ENCODE measurements around the gene DPF3.

Gene DPF3

DNA sequence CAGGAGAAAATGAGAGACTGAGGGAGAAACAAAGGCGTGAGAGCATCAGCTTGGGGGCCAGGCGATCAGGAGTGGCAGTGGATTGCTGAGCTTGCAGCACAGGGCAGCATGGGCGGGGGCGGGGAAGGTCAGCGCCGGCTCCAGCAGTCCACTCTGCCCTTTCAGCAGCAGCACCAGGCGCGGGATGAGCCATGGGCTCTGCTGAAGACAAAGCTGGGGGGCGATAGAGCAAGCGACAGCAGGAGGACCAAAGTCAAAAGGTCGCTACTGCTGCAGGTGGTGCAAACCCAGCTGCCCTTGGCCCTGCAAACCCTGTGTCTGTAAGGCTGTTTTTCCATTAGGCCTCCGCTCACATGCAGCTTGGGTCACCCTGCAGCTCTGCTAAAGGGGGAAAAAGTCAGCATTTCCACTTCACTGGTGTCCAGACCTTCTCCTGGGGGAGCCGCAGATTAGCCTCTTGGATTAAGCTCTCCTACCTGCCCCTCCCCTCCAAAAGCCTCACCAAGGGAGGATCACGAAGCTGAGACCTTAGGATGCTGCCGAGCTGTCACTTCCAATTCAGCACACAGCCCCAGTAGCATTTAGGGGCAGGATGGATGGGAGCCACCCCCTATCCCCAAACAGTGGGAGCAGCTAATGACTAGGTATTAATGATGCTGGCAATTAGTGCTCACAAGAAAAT, 204.8 kb downstream of the DPF3 start:
- TF ChIP-seq EGR1 (IDR thresholded peaks at IDR 0.05) (no peak), TCF12 (IDR thresholded peaks at IDR 0.05; ENCODE audit: low read depth) (no peak), CREB1 (IDR thresholded peaks at IDR 0.05; ENCODE audit: low read depth) (no peak), TAF1 (IDR thresholded peaks at IDR 0.05; ENCODE audit: low read depth) (no peak), ZBTB7A (IDR thresholded peaks at IDR 0.05; ENCODE audit: low read depth) (no peak), CEBPB (IDR thresholded peaks at IDR 0.05) (no peak), TEAD4 (IDR thresholded peaks at IDR 0.05) (no peak), YY1 (IDR thresholded peaks at IDR 0.05; ENCODE audit: low read depth) (no peak), EP300 (IDR thresholded peaks at IDR 0.05; ENCODE audit: borderline replicate concordance) (no peak), FOXM1 (IDR thresholded peaks at IDR 0.05; ENCODE audit: borderline replicate concordance, low read depth) (no peak), RAD21 (IDR thresholded peaks at IDR 0.05; ENCODE audit: low read depth) (no peak), NFIC (IDR thresholded peaks at IDR 0.05) (no peak)
- TF ChIP-seq, protein P1, sequence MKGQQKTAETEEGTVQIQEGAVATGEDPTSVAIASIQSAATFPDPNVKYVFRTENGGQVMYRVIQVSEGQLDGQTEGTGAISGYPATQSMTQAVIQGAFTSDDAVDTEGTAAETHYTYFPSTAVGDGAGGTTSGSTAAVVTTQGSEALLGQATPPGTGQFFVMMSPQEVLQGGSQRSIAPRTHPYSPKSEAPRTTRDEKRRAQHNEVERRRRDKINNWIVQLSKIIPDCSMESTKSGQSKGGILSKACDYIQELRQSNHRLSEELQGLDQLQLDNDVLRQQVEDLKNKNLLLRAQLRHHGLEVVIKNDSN (IDR thresholded peaks at IDR 0.05) = no peak
- TF ChIP-seq, protein P2, sequence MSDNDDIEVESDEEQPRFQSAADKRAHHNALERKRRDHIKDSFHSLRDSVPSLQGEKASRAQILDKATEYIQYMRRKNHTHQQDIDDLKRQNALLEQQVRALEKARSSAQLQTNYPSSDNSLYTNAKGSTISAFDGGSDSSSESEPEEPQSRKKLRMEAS (IDR thresholded peaks at IDR 0.05) = no peak
- TF ChIP-seq, protein P3, sequence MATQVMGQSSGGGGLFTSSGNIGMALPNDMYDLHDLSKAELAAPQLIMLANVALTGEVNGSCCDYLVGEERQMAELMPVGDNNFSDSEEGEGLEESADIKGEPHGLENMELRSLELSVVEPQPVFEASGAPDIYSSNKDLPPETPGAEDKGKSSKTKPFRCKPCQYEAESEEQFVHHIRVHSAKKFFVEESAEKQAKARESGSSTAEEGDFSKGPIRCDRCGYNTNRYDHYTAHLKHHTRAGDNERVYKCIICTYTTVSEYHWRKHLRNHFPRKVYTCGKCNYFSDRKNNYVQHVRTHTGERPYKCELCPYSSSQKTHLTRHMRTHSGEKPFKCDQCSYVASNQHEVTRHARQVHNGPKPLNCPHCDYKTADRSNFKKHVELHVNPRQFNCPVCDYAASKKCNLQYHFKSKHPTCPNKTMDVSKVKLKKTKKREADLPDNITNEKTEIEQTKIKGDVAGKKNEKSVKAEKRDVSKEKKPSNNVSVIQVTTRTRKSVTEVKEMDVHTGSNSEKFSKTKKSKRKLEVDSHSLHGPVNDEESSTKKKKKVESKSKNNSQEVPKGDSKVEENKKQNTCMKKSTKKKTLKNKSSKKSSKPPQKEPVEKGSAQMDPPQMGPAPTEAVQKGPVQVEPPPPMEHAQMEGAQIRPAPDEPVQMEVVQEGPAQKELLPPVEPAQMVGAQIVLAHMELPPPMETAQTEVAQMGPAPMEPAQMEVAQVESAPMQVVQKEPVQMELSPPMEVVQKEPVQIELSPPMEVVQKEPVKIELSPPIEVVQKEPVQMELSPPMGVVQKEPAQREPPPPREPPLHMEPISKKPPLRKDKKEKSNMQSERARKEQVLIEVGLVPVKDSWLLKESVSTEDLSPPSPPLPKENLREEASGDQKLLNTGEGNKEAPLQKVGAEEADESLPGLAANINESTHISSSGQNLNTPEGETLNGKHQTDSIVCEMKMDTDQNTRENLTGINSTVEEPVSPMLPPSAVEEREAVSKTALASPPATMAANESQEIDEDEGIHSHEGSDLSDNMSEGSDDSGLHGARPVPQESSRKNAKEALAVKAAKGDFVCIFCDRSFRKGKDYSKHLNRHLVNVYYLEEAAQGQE (IDR thresholded peaks at IDR 0.05; ENCODE audit: low read depth) = no peak

DNA sequence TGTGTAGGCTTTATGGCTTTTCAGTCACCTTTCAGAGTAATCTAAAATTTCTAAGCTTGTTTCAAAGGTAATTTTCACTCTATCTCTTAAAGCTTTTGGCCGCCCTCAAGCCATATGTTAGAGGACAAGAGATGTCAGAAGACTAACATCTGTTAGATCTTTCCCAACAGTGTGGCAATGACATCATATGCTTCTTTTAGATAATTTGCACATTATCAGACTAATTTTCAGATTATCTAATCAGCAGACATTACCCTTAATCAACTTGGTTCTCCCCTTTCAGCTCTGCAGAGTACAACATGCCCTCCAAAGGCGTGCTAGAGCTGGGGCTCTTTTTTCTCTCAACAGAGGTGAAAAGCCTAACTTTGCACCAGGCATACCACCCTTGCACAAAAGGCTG, 207.1 kb downstream of the DPF3 start:
- TF ChIP-seq FOXM1 (IDR thresholded peaks at IDR 0.05; ENCODE audit: borderline replicate concordance, low read depth) = no peak
- TF ChIP-seq ZBTB7A (IDR thresholded peaks at IDR 0.05; ENCODE audit: low read depth) = no peak
- TF ChIP-seq EGR1 (IDR thresholded peaks at IDR 0.05) = no peak
- TF ChIP-seq, protein P3 (IDR thresholded peaks at IDR 0.05; ENCODE audit: low read depth) = no peak
- TF ChIP-seq TCF12 (IDR thresholded peaks at IDR 0.05; ENCODE audit: low read depth) = no peak

DNA sequence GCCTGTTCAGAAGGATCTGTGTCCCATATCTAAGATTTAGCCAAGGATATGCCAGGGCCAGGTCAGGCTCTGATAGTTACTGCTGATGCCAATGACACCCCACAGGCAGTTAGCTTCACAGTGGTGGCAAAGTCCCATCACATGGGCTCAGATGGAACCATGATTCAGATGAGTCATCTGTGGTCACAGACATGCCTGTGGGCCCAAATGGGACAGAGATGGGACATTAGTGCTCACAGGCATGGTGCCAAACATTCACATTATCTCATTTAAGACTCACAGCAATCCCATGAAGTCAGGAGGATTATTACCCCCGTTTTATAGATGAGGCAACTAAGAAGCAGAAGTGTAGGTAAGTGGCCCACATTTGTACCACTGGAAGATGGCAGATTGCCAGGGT, 207.8 kb downstream of the DPF3 start:
- no peak for TF ChIP-seq TCF12 (IDR thresholded peaks at IDR 0.05; ENCODE audit: low read depth)
- no peak for TF ChIP-seq YY1 (IDR thresholded peaks at IDR 0.05; ENCODE audit: low read depth)
- TF ChIP-seq, protein P2 (IDR thresholded peaks at IDR 0.05) = no peak
- no peak for TF ChIP-seq EP300 (IDR thresholded peaks at IDR 0.05; ENCODE audit: borderline replicate concordance)
- no peak for TF ChIP-seq FOXM1 (IDR thresholded peaks at IDR 0.05; ENCODE audit: borderline replicate concordance, low read depth)
- TF ChIP-seq, protein P1 (IDR thresholded peaks at IDR 0.05) = no peak
- TF ChIP-seq EGR1 (IDR thresholded peaks at IDR 0.05) = no peak
- TF ChIP-seq NFIC (IDR thresholded peaks at IDR 0.05) = no peak
- no peak for TF ChIP-seq ZBTB7A (IDR thresholded peaks at IDR 0.05; ENCODE audit: low read depth)
- no peak for TF ChIP-seq TEAD4 (IDR thresholded peaks at IDR 0.05)
- TF ChIP-seq RAD21 (IDR thresholded peaks at IDR 0.05; ENCODE audit: low read depth) = no peak
- no peak for TF ChIP-seq TAF1 (IDR thresholded peaks at IDR 0.05; ENCODE audit: low read depth)

DNA sequence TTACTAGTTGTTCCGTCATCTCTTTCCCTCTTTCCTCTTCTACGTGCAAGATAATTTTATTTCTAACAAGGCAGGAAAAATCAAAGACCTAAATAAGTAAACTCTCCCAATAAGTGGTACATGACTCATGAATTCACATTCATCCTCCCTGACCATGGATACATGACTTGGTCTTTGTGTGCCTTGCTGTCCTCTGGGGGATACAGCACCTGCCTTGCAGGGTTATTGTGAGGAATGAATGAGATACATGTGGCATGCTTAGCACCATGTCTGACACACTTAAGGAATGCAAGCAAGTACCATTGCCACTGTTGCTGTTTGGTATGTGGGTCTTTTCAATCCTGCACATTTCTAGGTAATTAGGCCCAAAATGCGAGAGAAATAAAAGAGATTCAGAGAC, 208.4 kb downstream of the DPF3 start:
- TF ChIP-seq CREB1 (IDR thresholded peaks at IDR 0.05; ENCODE audit: low read depth) (no peak), EP300 (IDR thresholded peaks at IDR 0.05; ENCODE audit: borderline replicate concordance) (no peak), TEAD4 (IDR thresholded peaks at IDR 0.05) (no peak), FOXM1 (IDR thresholded peaks at IDR 0.05; ENCODE audit: borderline replicate concordance, low read depth) (no peak), NFIC (IDR thresholded peaks at IDR 0.05) (no peak), CEBPB (IDR thresholded peaks at IDR 0.05) (no peak), TCF12 (IDR thresholded peaks at IDR 0.05; ENCODE audit: low read depth) (no peak), YY1 (IDR thresholded peaks at IDR 0.05; ENCODE audit: low read depth) (no peak), RAD21 (IDR thresholded peaks at IDR 0.05; ENCODE audit: low read depth) (no peak), ZBTB7A (IDR thresholded peaks at IDR 0.05; ENCODE audit: low read depth) (no peak), TAF1 (IDR thresholded peaks at IDR 0.05; ENCODE audit: low read depth) (no peak), EGR1 (IDR thresholded peaks at IDR 0.05) (no peak)
- TF ChIP-seq, protein P3 (IDR thresholded peaks at IDR 0.05; ENCODE audit: low read depth) = no peak
- TF ChIP-seq, protein P1 (IDR thresholded peaks at IDR 0.05) = no peak
- TF ChIP-seq, protein P2 (IDR thresholded peaks at IDR 0.05) = no peak
